Stromal cell of bone marrow (primary cell): ENCODE results near the gene CAMTA2.
A peak's percentile ranks its signal among the peaks of the same experiment; 100 is the strongest.
"Not testable (repeated sequence)": the region's sequence is repeated elsewhere in the genome, so short reads cannot be mapped to it uniquely, and the experiment has no call there.

Experiments used
- DNase-seq: peaks from one replicate; pipeline ENCODE4 v3.0.0-alpha.2; 2012; ENCODE audit warnings: low read depth

CAMTA2 gene

GRCh38 chr17:4986951-4987766 lies at the start of gene CAMTA2:
TSS of gene CAMTA2 (minus strand) at chr17:4987675. CDS start at chr17:4986222, 1,453 bp downstream.
- DNase-seq: no peak

- DNase-seq: no peak
Measured at GRCh38 chr17:5035315-5035714, 47.8 kb upstream of the CAMTA2 start, which contains the start of gene SLC52A1. TSS of gene SLC52A1 (minus strand) at chr17:5035426. CDS start at chr17:5034606, 820 bp downstream.

GRCh38 chr17:5034651-5035050 lies 47.2 kb upstream of the CAMTA2 start:
- no peak for DNase-seq

- DNase-seq: no peak
Measured at GRCh38 chr17:5034063-5034462, 46.6 kb upstream of the CAMTA2 start.

- DNase-seq: no peak
Measured at GRCh38 chr17:5033352-5034015, 46.0 kb upstream of the CAMTA2 start.

- DNase-seq: no peak
Measured at GRCh38 chr17:5032865-5033264, 45.4 kb upstream of the CAMTA2 start.

GRCh38 chr17:5031365-5032082 lies 44.0 kb upstream of the CAMTA2 start:
- DNase-seq: peak; percentile 53

GRCh38 chr17:5030168-5030567 lies 42.7 kb upstream of the CAMTA2 start:
- not testable (repeated sequence) for DNase-seq

GRCh38 chr17:5027916-5028315 lies 40.4 kb upstream of the CAMTA2 start:
- no peak for DNase-seq

- DNase-seq: no peak
Measured at GRCh38 chr17:5027299-5027698, 39.8 kb upstream of the CAMTA2 start.

- no peak for DNase-seq
Measured at GRCh38 chr17:5024604-5025003, 37.1 kb upstream of the CAMTA2 start.

- DNase-seq: no peak
Measured at GRCh38 chr17:5023588-5024147, 36.2 kb upstream of the CAMTA2 start.

- no peak for DNase-seq
Measured at GRCh38 chr17:5022171-5022711, 34.8 kb upstream of the CAMTA2 start.

GRCh38 chr17:5020502-5021023 lies 33.1 kb upstream of the CAMTA2 start:
- no peak for DNase-seq

- DNase-seq: no peak
Measured at GRCh38 chr17:5019475-5019956, 32.0 kb upstream of the CAMTA2 start.

GRCh38 chr17:5014357-5014756 lies 26.9 kb upstream of the CAMTA2 start:
- no peak for DNase-seq

GRCh38 chr17:5011928-5012327 lies 24.5 kb upstream of the CAMTA2 start:
- no peak for DNase-seq

- DNase-seq: no peak
Measured at GRCh38 chr17:5003214-5003867, 15.9 kb upstream of the CAMTA2 start.

- no peak for DNase-seq
Measured at GRCh38 chr17:5002121-5002788, 14.8 kb upstream of the CAMTA2 start.

- no peak for DNase-seq
Measured at GRCh38 chr17:5000237-5000639, 12.8 kb upstream of the CAMTA2 start.
